HG03342 (cell line): Measurements from ENCODE around the gene CLDN11.

Source experiments
- ATAC-seq: cut with Tn5 transposase; IDR thresholded peaks from one replicate; pipeline ENCODE4 v1.9.1; 2021; ENCODE audit warnings: mild to moderate bottlenecking, moderate library complexity; ENCODE audit not compliant: unreplicated experiment

Gene CLDN11

GRCh38 chr3:170426240-170426797 is 7.7 kb downstream of the CLDN11 start:
- ATAC-seq: no peak

DNA sequence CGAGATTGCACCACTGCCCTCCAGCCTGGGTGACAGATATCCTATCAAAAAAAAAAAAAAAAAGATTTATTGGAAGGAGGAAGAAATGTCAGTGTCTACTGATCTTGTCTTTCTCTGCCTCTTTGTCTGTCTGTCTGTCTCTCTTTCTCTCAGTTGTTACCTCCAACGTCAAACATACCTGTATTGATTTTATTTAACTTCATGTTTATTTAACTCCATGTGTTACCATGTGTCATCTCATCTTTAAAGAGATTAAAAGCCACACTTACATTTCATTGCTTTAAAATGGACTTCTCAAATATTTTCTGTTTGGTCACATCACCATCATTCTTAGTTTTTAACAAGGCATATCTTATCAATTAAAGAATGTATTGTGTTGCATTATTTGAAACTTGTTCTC is 9.4 kb downstream of the CLDN11 start:
- no peak for ATAC-seq

DNA sequence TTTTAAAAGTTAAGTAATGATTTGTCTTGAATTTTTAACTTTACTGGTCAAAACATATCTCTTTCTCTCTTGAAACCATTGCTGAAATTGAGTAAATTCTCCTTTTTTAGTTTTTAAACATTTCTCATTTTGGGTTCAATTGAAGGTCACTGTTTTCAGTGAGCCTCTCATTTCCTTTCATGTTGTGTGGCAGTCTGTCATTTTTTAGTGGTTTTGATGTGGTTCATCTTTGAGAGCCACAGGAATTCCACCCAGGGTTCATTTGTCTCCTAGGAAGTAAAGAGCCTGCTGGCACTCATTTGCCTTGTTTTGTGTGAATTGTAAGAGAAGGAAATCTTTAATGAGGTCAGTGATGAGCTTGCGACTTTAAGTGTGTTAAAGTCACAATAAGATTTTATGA is 10.4 kb downstream of the CLDN11 start:
- no peak for ATAC-seq

DNA sequence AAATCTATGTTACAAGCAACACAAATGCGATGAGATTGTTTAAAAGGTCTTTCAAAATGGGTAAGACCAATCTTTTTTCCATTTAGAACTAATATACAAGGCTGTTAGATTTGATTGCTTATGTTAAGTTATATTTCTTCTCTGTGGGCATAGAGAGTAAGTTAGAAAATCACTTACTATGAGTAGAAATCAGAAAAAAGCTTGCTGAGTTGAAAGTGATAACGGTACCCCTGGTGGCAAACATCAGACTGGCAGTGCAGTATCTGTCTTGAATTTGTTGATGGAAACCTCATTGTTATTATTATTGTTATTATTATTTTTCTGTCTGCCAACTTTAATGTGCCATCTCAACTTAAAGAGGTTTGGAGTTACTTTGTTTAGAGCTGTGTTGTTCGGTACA is 12.4 kb downstream of the CLDN11 start:
- no peak for ATAC-seq

GRCh38 chr3:170432416-170432815 is 13.7 kb downstream of the CLDN11 start:
- ATAC-seq: no peak

- ATAC-seq: no peak
Measured at GRCh38 chr3:170436697-170437096, 18.0 kb downstream of the CLDN11 start.

DNA sequence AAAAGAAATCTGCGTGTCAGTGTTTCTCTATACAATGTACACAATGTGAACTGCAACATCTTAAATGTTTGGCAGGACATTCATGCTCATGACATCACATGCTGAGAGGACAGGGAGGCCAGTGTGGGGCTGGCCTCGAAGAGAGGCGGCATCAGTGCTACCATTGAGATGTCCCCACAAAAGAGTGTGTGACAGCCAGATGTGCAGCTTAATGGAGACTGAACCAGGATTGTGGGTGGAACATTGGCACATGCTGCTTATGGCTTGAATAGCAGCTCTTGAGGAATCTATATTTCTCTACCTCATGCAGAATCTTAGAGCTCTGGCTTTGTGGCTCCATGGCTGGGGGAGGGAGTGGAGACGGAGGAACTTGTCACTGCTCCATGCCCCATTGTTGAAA is 18.5 kb downstream of the CLDN11 start:
- no peak for ATAC-seq

DNA sequence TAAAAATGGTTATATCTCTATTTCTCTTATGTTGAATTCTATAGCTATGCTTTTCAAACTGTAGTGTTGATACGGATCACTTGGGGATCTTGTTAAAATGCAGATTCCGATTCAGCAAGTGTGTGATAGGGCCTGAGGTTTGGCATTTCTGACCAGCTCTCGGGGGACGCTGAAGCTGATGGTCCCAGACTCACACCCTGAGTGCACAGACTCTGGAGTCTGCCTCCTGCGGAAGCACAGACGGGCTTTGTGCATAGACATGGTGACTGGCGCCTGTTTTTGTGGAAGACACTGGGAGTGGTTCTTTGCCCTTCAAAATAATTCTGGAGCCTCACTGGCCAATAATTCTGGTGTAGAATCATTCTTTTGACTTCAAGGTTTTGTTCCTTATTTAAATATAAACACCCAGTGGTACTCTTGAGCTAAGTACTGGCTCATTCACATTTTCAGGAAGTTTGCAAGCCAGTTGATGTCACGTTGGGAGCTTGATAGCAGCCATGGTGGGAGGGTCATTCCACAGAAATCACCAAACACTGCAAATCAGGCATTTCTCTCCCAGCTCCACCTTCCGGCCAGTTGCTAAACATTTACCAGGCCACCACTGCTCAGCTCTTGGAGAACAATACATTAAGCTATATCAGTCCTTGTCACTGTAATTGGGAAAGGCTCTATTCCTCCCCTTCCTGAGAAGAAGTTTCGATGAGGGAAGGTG is 19.2 kb downstream of the CLDN11 start:
- no peak for ATAC-seq

GRCh38 chr3:170438836-170439235 is 20.2 kb downstream of the CLDN11 start:
- ATAC-seq: no peak

DNA sequence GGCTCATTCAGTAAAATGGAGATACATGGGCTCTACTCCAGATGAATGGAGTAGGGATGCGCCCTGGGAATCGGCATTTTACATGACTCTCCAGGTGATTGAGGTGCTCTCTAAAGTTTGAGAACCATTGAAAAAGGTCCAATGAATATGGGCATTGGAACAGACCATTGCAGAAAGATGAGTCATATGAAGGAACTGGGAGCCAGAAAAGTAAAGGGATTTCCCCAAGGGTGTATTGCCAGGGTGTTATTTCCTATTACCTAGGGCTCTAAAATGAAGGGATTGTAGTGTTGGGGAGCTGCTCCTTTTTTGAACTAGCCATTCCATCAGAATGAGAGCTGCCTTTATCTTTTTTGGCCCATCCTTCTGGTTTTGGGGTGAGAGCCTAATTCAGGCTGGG is 21.7 kb downstream of the CLDN11 start:
- no peak for ATAC-seq

GRCh38 chr3:170441412-170441811 is 22.7 kb downstream of the CLDN11 start:
- ATAC-seq: no peak

GRCh38 chr3:170442947-170443346 is 24.3 kb downstream of the CLDN11 start:
- ATAC-seq: no peak

DNA sequence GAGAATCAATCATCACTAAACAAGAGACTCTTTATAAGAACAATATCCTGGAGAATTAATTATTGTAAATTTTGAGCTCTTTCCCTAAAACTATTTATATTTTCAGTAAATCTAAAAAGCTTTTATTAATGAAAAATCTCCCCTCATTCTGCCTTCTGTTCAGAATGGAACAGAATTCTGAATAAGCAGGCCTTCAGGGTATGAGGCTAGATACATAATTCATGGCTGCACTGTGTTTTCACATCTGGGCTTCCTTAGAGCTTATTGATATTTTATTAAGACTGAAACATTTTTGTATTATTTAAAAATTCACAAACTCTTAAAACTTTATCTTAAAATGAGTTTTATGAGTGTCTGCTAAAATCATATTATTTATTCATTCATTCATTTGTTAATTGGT is 24.8 kb downstream of the CLDN11 start:
- no peak for ATAC-seq

GRCh38 chr3:170448584-170448983 is 29.9 kb downstream of the CLDN11 start:
- no peak for ATAC-seq

DNA sequence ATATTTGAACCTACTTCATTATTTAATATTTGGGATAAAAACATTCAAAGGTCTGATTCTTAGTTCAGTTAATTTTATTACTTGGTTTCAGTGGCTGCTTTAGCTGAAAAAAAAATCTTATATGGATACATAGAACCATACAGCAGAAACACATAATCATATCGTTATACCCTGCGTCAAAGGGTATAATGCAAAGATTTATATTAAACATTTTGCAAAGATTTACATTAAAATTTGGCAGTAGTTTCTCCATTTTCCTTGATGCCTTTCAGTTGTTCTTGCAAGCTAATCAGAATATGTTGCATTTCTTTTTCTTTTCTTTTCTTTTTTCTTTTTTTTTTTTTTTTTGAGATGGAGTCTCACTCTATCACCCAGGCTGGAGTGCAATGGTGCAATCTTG is 31.4 kb downstream of the CLDN11 start:
- ATAC-seq: no peak

GRCh38 chr3:170454509-170454908 is 35.8 kb downstream of the CLDN11 start:
- no peak for ATAC-seq

GRCh38 chr3:170458285-170458684 is 39.6 kb downstream of the CLDN11 start:
- ATAC-seq: no peak

DNA sequence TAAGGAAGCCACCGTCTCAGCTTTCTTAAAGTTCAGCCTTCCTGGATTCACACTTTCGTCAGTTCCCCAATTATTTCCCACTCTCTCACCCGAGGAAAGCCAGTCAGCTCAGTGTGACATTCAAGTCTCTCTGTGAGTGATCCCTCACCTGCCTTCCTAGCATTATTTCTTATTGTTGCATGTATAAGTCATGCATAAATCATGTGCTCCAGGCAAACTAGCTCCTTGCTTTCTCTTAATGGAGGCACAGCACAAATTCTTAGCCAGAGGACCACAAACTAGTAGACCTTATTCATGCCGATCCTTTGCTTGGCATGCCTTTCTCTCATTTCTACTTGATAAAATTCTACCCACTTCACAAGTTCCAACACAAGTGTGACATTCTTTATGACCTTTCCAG is 44.3 kb downstream of the CLDN11 start:
- ATAC-seq: no peak

- no peak for ATAC-seq
Measured at GRCh38 chr3:170465955-170466354, 47.3 kb downstream of the CLDN11 start.

DNA sequence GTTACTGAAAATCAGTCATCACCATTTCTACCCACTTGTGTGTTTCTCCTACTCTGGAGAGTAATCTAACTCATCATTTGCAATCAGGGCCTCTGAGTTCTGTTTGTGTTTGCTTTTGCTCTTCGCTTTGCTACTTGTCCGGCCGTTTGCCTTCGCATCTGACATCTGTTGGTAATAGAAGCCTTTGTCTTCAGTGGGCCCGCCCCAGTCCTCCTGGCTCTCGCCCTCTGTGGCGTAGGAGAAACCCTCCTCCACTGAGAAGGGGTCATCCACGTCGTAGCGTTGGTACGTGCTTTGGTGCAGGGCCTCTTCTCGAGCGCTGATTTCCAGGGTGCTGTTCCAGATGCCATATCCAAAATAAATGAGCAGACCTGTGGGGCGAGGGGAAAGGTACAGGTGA is 48.3 kb downstream of the CLDN11 start:
- ATAC-seq: no peak

DNA sequence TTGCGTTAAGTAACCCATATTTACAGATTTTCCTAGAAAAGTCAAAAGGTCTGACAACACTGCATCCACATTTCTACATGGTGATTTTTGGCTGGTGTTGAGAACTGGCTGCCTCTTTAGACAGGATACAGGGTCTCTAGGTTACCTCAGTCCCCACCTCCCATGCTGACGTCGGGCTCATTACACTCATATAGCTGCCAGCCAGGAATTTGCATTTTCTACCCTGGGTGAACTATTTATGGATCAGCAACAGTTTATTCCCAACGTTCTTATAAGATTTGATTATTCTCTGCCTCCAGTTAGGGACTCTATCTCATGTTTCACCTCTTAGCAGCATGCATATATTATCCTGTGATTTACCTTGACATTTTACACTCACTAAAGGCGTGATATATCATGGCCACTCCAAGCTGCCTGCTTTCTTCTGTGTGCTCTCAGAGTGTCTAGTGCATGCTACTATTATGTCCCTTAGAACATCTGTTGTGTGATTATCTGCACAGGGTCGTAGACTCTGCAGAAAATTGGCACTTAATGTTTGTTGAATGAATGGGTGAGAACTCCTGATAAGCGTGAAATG is 49.0 kb downstream of the CLDN11 start:
- no peak for ATAC-seq

- ATAC-seq: no peak
Measured at GRCh38 chr3:170469151-170470062, 50.7 kb downstream of the CLDN11 start.
